Measurements from ENCODE around the gene SECISBP2. TPM values are rescaled to one million over a fixed set of nuclear protein-coding genes. Genes with fewer than 3 reads are reported as not detected.
A peak's percentile ranks its signal among the peaks of the same experiment; 100 is the strongest.

SECISBP2 gene
- total RNA-seq, 4 donors from 2014 or later: 77.1 to 110 (median 90.6) TPM

- TF ChIP-seq POLR2A (IDR thresholded peaks at IDR 0.05) (peak in 1 of 2 donors; percentile 12), CTCF (IDR thresholded peaks at IDR 0.05) (no peak)
- intact Hi-C loops (cut with DNase I): no loop called here
- H3K9me3 ChIP-seq: no peaks in the 10 kb centered on the region
- peaks cover 0 to 5% of the 10 kb centered on the region in 2 donors for H3K36me3 ChIP-seq
- H3K27ac ChIP-seq: peak overlapping the region; percentile 75 to 96 (median 89)
- peak; percentile 82 to 83 for DNase-seq
- H3K27me3 ChIP-seq: no peaks in the 10 kb centered on the region
- no peak overlapping the region for H3K4me3 ChIP-seq (replicated peaks in 1 of 3)
- WGBS, 2 donors: 36 to 45% methylated on average over 14 to 25 of the region's 26 CpGs
- peaks cover 26 to 49% of the 10 kb centered on the region in 2 donors for H3K4me1 ChIP-seq
These were observed 62.4 kb downstream of the SECISBP2 start for GRCh38 chr9:89380437-89381307.

GRCh38 chr9:89381308-89381609, 63.0 kb downstream of the SECISBP2 start:
- peak overlapping the region; percentile 72 to 96 (median 75) for H3K27ac ChIP-seq
- H3K9me3 ChIP-seq: no peaks in the 10 kb centered on the region
- H3K4me1 ChIP-seq: peaks cover 22 to 47% of the 10 kb centered on the region in 2 donors
- H3K36me3 ChIP-seq: peaks cover 0 to 5% of the 10 kb centered on the region in 2 donors
- H3K4me3 ChIP-seq (replicated peaks in 1 of 3): no peak overlapping the region
- intact Hi-C loops (cut with DNase I): no loop called here
- WGBS, 2 donors: 26 to 73% methylated on average over 4 of the region's 4 CpGs
- TF ChIP-seq POLR2A (IDR thresholded peaks at IDR 0.05) (no peak), CTCF (IDR thresholded peaks at IDR 0.05) (no peak)
- DNase-seq: peak; percentile 50 to 52
- H3K27me3 ChIP-seq: no peaks in the 10 kb centered on the region

DNA sequence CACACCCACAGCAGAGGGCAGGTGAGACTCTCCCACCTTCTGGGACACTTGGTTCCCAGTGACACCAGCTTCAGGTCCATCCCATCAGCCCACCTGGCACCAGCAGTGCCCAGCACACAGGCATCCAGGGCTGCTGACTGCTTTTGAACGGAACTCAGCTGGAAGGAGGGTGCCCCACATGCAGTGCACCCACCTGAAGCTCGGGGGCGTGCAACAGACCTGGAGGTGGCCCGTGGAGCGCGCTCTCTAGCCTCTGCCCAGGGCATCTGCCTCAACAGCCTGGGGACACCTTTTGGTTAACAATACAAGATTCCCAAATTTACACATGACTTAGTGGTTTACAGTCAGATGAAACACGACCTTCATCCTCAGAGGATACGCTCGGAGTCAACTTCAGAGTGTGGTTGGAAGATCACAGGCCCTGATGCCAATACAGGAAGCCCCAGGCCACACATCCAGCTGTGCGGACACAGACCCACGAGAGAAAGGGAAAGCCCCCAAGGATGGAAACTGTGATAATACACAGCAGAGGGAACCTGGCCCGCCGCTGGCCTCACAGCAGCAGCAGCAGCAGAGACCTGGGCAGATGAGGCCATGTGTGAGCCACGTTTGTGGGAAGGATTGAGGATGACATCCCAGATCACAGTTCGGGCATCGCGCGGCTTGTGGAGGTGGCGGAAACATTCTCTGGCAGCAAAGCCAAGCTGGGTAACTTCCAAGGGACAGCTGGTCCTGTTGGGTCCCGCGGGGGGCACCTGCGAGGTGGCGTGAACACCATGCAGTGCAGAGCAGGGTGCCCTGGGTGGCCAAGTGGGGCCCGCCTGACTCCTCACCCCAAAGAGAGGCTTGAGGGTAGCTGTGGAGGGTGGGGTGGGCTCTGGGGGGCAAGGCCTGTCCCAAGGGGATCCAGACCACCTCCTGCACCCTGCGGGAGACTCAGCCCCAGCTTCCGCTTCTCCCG, 64.0 kb downstream of the SECISBP2 start:
- H3K27me3 ChIP-seq: no peaks in the 10 kb centered on the region
- H3K27ac ChIP-seq: peak overlapping the region in 2 of 3 donors; percentile 72 to 96
- 91 to 92% methylated on average over 26 to 27 of the region's 27 CpGs for WGBS, 2 donors
- peaks cover 0 to 5% of the 10 kb centered on the region in 2 donors for H3K36me3 ChIP-seq
- H3K9me3 ChIP-seq: no peaks in the 10 kb centered on the region
- DNase-seq: no peak
- peaks cover 27 to 53% of the 10 kb centered on the region in 2 donors for H3K4me1 ChIP-seq
- H3K4me3 ChIP-seq (replicated peaks in 1 of 3): no peak overlapping the region
- TF ChIP-seq CTCF (IDR thresholded peaks at IDR 0.05): no peak
- no peak for TF ChIP-seq POLR2A (IDR thresholded peaks at IDR 0.05)
- intact Hi-C loops (cut with DNase I): no loop called here

DNA sequence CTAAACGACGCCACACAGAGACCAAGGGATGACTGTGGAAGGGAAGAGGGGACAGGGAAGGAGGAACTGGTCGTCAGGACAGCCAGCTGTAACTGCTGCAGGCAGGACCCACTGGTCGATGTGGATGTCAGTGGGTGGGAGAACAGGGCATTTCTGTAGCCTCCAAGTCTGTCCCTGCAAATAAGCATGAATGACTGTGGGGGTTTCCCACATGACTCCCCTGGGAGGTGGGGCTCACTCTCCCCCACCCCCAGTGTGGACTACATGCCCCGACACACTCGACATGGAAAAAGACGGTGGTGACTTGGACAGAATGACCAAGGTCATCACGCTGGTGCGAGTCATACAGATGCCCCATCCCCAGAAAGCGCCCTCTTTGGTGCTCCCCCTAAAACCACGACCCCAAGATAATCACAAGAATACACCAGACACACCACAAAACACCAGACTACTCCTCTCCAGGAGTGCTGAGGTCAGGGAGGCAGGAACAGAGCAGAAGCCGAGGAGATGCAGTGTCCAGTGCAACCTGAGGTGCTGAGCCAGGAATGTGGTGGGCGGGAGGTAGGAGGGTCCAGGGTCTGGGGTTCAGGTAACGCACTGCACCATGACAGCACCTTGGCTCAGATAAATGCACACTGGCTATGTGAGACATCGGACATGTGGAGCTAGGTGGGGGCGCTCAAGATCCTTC, 64.9 kb downstream of the SECISBP2 start:
- intact Hi-C loops (cut with DNase I): no loop called here
- Histone ChIP-seq H3K27ac (peak overlapping the region in 1 of 3 donors; percentile 36), H3K36me3 (peaks cover 0 to 5% of the 10 kb centered on the region in 2 donors), H3K27me3 (no peaks in the 10 kb centered on the region), H3K4me1 (peaks cover 27 to 61% of the 10 kb centered on the region in 2 donors), H3K9me3 (no peaks in the 10 kb centered on the region), H3K4me3 (replicated peaks in 1 of 3) (no peak overlapping the region)
- DNase-seq: no peak
- TF ChIP-seq POLR2A (IDR thresholded peaks at IDR 0.05) (no peak), CTCF (IDR thresholded peaks at IDR 0.05) (no peak)
- WGBS, 2 donors: 94% methylated on average over 16 of the region's 16 CpGs
